Activated CD4-positive, alpha-beta T cell treated with anti-CD3 and anti-CD28 coated beads for 24 hours (primary cell): ENCODE results near the gene SCYGR7.

ENCODE experiments used
- DNase-seq, 2 donors: peaks; one replicate each; pipeline ENCODE4 v3.0.0-alpha.2; 2020; ENCODE audit warnings: low read depth in 2 of 2

Gene SCYGR7

DNA sequence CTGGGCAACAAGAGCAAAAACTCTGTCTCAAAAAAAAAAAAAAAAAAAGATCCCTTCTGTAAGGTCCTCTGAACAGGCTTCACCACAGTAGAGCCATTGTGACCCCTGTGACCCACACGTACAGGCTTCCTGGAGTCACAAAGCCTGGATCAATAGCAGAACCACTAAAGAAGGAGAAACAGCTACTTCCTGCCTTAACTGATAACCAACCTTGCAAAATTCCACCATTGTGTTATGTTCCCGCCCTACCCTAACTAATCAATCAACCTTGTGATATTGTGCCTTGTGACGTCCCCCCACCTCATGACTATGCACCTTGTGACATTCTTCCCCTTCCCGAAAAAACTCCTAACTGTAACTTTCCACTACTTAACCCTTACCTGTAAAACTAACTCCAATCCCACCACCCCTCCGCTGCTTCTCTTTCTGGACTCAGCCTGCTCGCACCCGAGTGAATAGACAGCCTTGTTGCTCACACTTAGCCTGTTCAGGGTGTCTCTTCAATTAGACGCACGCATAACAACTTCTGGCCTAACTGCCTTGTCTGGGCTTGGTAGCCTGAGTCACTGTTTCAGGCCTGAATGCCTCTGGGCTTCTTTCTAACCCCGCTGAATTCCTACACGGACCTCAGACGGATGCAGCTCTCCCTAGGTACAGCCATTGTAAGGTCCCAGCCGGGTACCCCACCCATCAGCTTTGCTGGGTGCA, 31.4 kb downstream of the SCYGR7 start:
- DNase-seq, result no peak

DNA sequence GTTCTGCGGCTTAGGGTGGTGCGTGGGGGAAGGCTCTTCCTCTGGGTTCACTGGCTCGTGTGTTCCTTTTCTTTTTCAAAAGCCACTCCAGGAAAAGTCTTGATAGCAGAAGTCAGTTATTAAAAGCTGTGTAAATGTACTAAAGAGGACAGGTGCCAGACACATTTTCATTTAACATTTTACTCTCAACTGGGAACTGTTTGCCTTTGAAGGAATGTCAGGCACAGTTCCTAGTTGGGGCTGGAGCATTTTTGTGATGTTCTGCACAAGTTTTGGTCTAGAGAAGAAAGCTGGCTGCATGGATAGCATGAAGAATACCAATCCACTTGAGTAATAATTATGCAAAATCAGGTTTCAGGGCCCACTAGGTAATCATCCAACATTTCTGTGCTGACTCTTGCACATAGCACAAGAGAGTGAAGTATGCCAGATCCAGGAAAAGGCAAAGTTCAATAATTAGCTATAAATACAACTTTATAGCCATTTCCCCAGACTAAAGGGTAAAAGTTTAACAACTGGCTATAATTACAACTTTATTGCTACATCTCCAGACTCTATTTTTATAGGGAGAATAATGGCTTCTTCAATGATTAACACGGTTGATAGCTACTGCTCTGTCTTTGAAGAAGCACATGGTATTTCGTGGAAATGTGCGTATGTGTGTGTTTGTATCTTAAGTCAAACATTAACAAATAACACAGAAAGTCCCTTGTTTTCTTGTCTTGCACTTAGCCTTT, 33.8 kb downstream of the SCYGR7 start:
- DNase-seq, result no peak

DNA sequence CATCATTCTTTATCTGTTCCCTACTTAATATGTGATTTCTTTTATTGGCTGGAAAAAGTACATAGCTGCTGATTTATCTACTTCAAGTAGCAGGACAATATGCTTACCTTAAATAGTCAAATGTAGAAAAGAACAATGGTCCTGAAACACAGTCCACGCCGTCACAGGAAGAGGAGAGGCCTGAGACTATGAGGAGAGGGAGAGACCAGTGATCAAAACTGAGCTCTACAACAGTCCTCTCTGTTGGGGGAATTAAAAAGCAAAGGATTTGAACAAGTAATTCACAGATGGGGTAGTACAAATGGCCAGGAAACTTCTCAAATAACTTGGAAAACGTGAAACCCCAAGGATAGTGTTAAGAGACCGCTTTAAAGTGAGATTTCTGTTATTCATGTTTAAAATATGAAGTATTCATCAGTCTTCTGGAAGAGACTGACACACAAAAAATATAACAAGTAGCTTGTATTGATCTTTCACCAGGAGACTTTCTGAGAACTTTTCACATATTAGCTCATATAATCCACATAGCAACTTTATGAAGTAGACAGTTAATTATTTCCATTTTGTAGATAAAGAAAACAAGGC, 37.7 kb downstream of the SCYGR7 start:
- no peak for DNase-seq

DNA sequence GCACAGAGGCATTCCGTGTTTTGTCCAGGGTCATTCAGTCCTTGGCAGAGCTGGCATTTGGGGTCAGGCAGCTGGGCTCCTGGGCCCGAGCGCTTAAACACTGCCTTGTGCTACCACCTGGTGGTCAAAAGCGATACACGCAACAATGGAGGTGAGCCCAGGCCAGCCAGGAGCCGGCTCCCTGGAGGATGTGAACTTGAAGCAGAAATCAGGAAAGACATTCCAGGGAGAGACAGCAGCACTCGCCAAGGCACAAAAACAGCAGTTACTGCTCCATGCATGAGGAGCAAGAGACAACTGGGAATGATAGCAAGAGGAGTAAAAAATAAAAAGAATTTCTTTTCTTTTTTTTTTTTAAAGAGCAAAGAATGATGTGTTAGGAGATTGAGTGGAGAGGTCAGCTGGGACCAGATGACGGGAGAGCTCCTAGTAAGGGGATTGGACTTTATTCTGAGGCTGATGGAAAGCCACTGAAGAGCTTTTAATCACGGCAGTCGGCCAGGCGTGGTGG, 38.3 kb downstream of the SCYGR7 start:
- peak; percentile 34 to 41 for DNase-seq

DNA sequence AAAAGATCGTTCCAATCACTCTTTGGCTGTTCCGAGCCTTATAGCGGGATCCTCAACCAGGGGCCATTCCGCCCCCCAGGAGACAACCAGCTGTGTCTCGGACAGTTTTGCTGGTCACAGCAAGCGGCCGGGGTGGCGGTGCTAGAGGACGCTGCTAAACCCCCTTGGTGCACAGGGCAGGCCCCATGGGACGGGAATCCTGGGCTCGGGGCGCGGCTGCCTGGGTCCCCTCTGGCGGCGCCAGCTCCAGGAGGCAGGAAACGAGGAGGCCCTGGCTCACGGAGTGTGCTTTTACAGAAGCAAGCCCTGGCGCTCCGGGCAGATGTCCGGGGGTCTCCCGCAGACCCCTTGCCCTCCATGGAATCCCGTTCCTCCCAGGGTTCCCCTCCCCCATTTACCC, 39.7 kb downstream of the SCYGR7 start:
- no peak for DNase-seq

DNA sequence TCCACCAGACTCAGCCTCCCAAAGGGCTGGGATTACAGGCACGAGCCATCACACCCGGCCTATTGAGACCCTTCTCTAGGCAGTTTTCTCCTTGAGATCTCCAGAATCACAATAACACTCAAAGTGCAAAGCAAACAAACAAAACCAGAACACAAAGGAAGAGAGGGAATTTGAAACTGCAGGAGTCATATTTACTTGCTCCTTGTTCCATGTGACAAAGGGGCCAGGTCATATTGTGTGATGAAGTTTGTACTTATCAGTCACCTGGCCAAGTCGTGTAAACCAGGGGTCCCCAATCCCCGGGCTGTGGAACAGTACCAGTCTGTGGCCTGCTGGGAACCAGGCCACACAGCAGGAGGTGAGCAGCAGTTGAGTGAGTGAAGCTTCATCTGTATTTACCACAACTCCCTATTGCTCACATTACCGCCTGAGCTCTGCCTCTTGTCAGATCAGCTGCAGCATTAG, 44.1 kb downstream of the SCYGR7 start:
- DNase-seq, result no peak

GRCh38 chr2:227772932-227773331, 44.8 kb downstream of the SCYGR7 start:
- no peak for DNase-seq

DNA sequence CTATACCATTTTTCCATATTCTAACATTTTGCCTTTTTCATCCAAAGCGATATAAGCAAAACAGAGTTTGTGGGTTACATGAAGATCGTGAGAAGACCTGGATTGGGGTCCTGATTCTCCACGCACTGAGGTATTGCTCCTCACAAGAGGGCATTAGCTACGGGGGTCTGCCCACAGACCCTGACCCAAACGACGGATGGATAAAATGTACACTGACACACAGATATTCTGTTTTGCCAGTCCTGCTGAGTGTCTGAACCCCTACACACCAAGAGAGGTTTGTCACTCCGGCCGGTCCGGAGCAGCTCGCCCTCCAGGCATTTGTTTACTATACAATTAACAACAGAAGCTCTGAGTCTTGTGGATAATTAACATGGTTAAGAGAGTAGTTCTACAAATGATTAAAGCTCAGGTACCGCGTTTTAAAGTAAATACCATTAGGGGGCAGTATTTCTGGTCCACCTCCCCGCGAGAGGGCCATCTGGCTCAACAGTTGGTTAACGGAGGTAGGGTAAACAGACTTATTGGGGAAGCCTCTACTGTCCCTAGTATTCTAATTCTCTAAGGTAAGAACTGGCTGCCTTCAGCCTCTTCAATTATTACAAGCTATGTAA, 46.0 kb downstream of the SCYGR7 start:
- no peak for DNase-seq

GRCh38 chr2:227774895-227775842, 47.0 kb downstream of the SCYGR7 start:
- DNase-seq, result no peak
